Sigmoid colon (tissue), 4 donors: ENCODE data around the gene ARVCF.

Experiments
- CTCF ChIP-seq, 4 experiments: fragments of 450-650 bp in 3 of 4; fragments of 200-600 bp in 1 of 4; IDR thresholded peaks; one replicate each; pipeline ENCODE4 v1.5.1; 2016 to 2019; ENCODE audit warnings: antibody characterized with exemption in 4 of 4, mild to moderate bottlenecking in 3 of 4, moderate library complexity in 2 of 4
- POLR2AphosphoS5 ChIP-seq, 4 donors: sonication (generic); formaldehyde crosslinking; IDR thresholded peaks; one replicate each; pipeline ENCODE4 v1.6.1; 2017; ENCODE audit warnings: antibody characterized with exemption in 4 of 4

- TF ChIP-seq POLR2AphosphoS5 (IDR thresholded peaks at IDR 0.05) (no peak), CTCF (IDR thresholded peaks at IDR 0.05) (no peak)
These were observed 22.0 kb upstream of the ARVCF start for GRCh38 chr22:20038574-20038973.
